HG03039 (cell line): ENCODE results near the gene SAPCD1.

Source experiments
- ATAC-seq: cut with Tn5 transposase; IDR thresholded peaks from one replicate; pipeline ENCODE4 v1.9.1; 2021; ENCODE audit warnings: mild to moderate bottlenecking, moderate library complexity; ENCODE audit not compliant: unreplicated experiment

Gene SAPCD1

DNA sequence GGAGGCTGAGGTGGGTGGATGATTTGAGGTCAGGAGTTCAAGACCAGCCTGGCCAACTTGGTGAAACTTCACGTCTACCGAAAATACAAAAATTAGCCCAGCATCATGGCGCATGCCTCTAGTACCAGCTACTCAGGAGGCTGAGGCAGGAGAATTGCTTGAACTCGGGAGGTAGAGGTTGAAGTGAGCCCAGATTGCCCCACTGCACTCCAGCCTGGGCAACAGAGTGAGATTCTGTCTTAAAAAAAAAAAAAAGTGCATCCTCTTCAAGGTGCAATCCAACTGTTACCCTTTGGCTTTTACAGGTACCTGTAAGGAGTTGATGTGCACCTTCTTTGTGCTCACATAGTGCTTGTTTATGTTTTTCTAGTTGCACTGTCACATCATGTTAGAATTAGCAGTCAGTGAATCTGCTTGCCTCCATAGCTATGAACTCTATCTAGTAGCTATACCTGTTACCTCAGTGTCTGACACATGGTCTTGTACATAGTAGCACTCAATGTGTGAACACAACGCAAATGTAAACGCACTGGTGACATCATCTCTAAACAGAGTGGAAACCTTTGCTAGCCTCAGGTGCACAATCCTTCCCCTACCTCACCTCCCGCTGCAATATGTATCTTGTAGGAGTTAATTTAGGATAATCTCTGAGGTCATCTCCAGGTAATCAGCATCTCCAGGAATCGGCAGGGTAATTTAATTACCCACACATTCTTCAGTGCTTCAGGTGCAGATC lies 13.0 kb upstream of the SAPCD1 start:
- ATAC-seq: no peak

- no peak for ATAC-seq
Observed at GRCh38 chr6:31750411-31751022, 11.9 kb upstream of the SAPCD1 start.

DNA sequence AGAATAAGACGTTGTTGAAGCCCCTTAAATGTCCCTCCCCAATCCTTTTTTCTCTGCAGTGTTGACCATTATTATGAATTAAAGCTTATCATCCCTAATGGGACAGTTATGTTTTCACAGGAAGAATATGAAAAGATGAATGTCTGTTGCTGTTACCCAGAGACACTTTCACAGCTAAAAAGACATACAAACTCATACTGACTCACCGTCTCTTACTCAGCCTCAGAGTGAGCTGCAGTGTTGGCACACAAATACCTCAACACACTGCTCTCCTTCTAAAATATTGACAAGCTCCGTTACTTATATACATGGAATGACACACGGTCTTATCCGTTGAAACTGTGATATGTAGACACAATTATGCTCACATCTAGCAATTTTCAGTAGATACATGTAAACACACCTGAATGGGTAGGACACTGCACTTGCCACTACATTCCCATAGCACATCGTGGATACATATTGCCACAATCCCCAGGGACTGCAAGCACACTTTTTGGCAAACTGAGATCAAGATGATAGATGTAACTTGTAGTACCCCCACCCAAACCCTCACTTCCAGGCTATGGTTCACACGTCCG lies 9.6 kb upstream of the SAPCD1 start:
- ATAC-seq: no peak

- no peak for ATAC-seq
Observed at GRCh38 chr6:31758281-31758680, 4.2 kb upstream of the SAPCD1 start.

- ATAC-seq: no peak
Observed at GRCh38 chr6:31760790-31761189, 1.7 kb upstream of the SAPCD1 start.

- ATAC-seq: no peak
Observed at GRCh38 chr6:31761343-31761742, 1.1 kb upstream of the SAPCD1 start.

GRCh38 chr6:31762878-31763618 lies 592 bp downstream of the SAPCD1 start:
- ATAC-seq: no peak

GRCh38 chr6:31763619-31763940 lies 1.1 kb downstream of the SAPCD1 start:
- no peak for ATAC-seq

DNA sequence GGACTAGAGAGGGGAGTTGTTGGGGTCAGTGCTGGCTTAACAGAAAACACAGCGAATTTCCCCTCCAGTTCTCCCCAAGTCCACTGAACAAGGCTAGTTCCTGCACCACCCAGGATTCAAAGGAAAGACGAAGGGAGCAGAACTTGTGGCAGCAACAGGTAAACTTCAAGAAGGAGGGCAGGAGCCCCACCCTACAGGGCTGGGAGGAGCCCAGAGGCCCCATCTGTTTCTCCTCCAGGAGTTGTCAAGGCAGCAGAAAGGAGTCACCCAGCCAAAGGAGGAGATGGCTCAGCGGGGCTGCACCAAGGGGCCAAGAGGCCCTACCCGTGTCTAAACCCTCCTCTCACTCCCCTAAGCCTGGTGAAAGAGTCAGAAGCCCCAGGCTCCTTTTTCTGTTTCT lies 1.7 kb downstream of the SAPCD1 start:
- no peak for ATAC-seq

- ATAC-seq: no peak
Observed at GRCh38 chr6:31765559-31765909, 3.1 kb downstream of the SAPCD1 start.

DNA sequence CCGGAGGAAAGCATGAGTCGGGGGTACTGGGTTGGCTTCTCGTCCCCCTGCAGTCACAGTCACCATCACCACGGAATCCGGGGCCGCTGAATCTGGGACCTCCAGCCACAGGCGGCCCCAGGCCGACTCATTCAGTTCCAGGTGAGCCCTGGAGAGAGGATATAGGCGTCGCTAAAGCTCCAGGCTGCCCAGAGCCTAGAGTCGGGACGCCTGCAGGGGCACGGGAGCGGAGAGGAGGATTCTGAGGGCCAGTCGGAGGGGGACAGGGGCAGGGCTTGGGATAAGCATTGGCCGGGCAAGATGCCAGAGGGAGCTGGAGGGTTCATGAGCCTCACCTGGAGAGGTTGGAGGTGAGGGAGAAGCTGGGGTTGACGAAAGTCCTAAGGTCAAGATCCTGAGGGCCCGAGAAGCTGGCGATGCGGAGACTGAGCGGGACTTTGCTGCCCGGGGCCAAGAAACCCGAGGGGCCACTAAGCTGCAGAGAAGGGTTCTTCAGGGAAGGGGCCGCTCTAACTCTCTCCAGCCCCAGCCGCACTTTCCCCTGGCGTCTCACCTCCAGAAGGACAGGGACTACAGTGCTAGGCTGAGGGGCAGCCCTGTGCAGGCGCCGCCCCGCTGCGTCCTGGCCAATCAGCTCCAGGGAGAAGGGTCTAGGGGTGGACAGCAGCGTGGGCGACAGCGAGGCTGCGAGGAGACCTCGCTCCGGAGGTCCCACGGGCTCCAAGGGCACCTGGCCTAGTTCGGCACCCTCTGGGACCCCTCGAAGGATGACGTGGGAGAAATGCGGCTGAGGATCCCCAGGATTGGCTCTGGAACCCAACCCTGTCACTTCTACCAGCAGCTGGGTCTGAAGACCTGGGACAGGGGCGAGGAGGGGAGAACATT lies 3.7 kb downstream of the SAPCD1 start:
- no peak for ATAC-seq

DNA sequence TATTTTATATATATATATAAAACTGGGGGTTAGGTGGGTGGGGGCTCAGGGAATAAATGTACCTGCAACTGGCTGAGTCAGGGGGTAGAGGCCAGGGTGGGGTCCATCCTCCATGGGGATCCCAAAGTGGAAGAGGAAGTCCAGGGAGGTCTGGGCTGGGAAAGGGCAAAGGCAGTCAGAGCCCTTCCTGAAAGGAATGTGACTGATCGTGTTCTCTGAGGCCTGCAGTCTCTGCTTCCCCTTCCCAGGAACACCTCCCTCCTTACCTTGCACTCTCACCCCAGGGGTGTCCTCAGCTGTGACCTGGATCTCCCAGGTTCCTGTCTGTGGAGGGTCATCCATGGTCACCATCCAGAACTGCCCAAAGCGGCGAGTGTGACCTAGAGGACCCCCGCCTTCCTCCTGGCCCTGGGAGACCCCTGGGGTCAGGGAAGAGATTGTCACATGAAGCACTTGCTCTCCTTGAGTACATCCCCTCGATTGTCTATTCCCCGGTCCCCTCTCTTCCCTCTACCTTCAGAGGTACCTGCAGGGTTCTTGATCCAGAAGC lies 4.7 kb downstream of the SAPCD1 start:
- no peak for ATAC-seq

- no peak for ATAC-seq
Observed at GRCh38 chr6:31768363-31769257, 6.2 kb downstream of the SAPCD1 start.

GRCh38 chr6:31769684-31770371 lies 7.4 kb downstream of the SAPCD1 start:
- no peak for ATAC-seq

DNA sequence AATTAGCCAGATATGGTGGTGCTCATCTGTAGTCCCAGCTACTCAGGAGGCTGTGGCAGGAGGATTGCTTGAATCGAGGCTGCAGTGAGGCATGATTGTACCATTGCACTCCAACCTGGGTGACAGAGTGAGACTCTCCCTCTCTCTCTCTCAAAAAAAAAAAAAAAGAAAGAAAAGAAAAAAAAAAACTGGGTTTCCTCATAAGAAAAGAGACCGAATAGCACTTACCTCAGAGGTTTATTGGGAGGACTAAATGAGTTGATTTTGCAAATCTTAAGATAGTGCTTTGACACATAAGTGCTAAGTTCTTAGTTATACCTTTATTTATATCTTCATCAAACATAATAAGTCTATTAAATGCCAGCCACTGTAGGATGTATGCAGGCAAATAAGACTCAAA lies 8.4 kb downstream of the SAPCD1 start:
- no peak for ATAC-seq

DNA sequence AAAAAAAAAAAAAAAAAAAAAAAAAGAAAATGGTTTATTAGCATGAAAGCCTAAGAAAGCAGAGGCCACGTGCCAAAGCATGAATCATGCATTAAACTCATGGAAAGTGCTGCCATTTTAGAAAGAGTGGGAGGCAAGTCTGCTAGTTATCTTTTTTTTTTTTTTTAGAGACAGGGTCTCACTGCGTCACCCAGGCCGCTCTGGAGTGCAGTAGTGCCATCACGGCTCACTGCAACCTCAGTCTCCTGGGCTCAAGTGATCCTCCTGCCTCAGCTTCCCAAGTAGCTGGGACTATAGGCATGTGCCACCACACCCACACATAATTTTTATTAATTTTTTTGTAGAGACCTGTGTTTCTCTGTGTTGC lies 9.5 kb downstream of the SAPCD1 start:
- no peak for ATAC-seq

- ATAC-seq: no peak
Observed at GRCh38 chr6:31775184-31775583, 12.7 kb downstream of the SAPCD1 start.

DNA sequence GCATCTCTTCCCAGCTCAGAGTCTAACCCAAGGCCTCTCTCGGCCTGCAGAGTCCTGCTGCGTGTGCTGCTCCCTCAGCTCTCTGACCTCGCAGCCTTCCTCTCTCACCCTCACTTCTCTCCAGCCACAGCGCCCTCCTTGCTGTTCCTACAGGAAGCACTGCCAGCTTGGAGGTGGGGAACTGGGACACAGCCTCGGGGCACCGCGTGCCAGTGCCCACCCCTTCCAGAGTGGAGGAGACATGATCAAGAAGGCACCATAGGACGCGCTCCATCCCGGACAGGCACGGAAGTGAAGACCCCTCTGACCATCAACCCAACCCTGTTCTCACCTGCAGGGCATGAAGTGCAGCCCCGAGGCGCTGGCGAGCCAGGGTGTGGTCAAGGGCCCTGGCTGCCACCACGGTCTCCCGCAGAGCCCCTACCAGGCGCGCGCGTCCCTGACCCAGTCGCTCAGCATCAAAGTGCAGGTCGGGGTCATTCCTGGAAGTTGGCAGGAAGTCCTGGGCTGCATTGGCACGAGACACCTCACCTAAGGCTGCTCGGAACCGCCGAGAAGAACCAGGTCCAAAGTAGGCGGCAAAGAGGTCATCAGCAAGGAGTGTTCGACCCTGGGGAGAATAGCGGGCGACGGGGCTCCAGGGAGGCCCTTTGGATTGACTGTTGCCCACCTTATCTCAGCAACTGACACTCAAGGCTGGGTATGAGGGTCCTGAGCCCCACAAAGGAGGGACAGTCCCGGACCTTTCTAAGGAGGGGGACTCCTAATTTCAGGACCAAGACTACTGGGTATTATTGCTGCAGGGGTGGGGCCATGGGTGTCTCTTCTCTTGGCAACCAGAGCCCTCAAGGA lies 13.4 kb downstream of the SAPCD1 start:
- no peak for ATAC-seq
